SHP77 (cell line): ENCODE results near the gene FCRLA.

Experiments used
- DNase-seq, 2 experiments: peaks; one replicate each; lab custom pipeline; 2025; lab: John Stamatoyannopoulos, UW

Gene FCRLA

DNA sequence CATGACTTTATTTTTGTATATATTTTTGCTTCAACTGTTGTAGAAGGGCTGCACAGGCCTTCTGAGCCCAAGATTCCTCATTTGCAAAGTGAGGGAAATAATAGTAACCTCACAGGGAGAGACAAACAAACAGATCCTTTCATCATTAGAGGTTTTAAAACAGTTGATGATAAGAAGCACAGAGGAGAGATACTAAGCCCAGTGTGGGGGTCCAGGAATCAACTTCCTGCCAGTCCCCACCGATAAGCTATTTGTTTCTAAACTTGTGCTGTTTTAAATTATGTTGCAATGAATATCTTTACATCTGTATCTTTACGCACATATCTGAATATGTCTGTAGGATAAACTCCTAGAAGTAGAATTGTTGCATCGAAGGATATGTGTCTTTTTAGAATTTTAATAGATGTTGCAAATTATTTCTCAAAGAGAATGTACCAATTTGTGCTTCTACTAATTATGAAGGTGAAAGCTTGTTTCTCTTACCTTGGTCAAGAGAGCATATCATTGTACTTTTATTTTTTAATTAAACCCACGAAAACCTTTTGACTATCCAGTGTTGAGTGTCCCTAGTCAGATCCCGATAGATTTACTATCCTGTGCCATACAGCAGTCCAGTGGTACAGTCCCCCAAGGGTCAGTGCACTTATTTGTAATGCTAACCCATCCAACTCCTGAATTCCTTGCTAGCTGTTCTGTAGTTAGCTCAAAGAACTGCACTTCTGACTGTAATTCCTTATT, 25.1 kb downstream of the FCRLA start:
- DNase-seq, result no peak

DNA sequence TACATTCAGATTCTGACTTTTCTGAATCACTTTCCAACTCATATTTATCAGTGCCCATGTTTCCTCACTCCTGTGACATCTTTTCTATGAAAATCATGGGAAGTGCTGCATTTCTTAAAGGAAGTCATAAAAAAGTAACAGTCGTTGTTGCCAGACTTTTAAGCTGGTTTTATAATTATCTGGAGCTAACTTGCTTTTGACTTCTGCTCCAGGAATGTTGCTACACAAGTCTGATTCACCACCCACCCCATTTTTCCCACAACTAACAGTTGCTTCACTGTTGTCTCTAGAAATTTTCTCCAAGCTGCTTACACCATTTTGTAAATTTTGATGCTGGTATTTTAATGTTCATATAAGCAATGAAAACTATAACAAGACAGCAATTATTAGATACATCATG, 26.5 kb downstream of the FCRLA start:
- no peak for DNase-seq

DNA sequence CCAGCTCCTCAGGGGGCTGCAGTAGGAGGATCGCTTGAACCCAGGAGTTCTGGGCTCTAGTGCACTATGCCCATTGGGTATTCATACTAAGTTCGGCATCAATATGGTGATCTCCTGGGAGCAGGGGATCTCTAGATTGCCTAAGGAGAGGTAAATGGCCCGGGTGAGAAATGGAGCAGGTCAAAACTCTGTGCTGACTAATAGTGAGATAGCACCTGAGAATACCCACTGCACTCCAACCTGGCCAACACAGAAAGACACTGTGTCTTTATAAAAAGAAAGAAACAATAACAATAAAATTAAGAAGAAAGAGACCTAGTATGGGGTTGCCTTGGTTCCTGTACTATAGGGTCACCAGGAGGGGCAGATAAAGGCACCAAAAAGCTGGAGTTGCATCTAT, 28.8 kb downstream of the FCRLA start:
- DNase-seq, result no peak

DNA sequence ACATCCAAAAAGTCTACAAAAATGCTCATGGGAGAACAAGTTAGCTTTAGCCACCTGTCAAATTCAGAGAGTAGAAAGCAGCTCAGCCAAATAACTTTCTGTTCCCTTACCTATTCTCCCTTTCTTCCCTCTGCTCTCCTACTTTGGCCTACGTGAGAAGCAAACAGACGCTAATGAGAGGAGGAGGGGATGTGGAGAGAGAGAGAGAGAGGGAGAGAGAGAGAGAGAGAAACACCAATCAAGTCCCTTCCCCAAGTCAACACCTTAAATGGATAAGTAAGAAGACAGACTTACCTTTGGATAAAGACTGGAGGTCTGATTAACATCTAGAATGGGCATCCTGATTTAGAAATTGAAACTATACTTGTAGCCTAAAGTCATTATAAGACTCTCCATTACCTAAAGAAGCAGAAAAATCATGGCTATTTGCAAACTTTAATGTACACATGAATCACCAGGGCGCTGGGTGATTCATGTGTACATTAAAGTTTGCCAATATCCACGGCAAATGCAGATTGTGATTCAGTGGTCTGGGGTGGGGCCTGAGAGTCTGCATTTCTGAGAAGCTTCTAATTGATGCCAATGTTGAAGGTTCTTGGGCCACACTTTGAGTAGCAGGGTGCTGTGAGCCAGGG, 29.4 kb downstream of the FCRLA start:
- no peak for DNase-seq

DNA sequence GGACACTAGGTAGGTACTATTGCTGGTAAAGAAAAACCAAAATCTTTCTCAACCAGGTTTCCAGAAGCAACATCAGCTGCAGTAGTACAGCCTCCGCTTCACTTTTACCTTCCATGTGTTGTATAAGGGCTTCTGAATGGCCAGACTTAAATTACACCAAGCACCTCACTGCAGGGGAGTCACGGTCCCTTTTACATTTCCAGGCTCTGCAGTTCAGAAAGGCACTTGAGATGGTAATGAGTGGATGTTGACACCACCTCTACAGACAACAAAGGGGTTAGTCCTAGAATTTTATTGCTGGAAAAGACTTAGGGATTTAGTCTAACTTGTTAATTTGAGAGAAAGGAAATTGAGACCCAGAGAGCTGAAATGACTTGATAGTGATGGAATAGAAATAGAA, 30.6 kb downstream of the FCRLA start:
- no peak for DNase-seq

DNA sequence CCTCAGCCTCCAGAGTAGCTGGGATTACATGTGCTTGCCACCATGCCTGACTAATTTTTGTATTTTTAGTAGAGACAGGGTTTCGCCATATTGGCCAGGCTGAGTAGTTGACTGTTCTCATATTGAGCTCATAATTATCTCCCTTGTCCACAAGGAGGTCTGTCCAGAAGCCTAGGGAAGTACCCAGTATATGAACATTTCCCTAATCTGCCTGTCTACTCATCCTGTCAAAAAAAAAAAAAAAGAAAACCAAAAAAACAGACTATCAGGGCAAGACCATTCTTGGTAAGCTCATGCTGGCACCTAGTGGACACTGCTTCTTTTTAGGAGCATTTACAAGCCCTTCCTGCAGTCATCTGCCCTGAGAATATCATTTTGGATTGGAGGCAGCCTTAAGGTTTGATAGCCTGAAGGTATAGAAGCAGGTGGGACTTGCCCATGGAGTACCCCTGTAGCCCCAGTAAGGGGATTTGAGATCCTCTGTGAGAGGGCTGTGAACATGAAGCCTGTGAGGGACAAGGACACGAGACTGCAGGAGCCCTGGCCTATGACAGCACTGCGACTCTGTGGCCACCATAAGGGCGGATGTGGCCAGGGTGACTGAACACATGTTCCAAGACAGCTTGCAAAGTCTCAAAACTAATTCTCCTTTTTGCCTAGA, 31.7 kb downstream of the FCRLA start:
- DNase-seq, result peak; percentile 22 to 32

DNA sequence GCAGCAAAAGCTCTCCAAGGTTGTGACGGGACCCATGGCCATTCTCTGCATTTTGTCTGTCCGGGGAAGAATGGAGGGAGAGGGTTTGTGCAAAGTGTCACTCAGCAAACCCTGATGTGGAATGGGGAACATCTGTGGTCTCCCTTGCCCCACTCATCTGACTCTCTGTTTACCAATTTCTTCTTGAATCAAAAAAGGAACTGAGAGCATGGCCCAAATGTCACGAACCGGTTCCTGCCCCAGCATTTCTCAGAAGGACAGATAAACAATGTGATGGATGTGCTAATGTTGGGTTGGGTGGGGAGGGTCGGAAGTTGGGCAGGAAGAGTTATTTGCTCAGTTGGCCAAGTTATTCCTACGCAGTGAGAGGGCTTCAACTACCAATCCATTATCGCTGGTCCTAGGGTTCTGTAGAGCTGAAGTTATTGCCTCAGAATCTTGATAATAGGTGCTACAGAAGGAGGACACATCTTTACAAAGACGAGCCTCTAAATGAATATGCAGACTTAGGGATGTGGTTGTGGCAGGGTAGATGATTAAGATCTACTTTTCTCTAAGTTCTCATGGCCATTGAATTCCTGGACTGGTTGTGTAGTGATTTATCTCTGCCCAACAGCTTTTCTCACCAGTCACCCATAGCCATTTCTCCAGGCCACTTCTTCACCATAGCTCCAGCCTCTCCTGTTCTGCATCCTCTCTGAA, 33.0 kb downstream of the FCRLA start:
- DNase-seq, result no peak

DNA sequence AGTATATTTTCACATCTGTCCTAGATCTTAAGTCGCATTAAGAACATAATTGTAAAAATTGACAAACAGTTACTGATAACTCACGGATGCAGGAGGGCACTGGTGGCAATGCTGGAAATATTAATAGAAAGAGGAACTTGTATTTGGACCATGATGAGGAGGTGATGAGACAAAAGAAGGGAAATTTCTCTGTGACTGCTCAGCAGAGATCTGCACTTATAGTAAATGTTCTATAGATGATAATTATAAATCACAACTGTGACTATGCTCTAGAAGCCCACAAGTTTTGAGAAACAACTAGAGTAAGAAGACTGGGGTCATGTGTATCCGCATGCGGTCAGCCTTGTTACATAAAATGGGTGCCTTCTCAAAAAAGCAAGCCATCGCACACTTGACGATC, 33.9 kb downstream of the FCRLA start:
- DNase-seq, result no peak

DNA sequence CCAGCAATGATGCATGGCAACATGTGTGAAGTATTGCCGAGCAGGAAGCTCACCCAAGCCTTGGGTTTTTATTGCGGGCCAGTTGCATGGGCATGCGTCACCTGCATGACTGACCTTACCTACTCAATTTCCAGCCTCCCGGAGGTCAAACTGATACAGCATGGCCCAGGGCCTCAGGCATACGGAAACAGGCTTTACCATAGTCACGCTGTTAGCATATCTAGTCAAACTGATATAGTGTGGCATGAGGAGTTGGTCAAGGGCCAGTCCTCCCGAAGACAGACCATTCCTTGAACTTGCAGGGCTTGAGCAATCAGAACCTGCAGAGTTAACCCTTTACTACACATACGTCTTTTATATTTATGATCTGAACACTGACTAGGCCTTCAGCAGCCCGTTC, 36.2 kb downstream of the FCRLA start:
- DNase-seq, result no peak

DNA sequence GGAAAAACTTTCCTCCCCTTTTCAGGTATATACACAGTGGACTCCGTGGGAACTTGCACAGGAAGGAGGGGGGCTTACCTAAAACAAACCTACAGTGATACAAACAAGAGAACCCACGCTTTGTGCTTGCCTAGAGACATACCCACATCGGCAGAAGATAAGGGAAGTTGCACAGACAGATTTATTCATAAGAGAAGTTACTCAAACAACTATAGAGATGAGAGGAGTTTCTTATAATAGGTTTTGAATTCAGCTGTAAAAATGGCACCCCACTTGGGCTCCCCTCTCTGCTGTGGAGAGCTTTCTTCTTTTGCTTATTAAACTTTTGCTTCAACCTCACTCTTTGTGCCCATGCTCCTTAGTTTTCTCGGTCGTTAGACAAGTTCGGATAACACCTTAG, 40.8 kb downstream of the FCRLA start:
- no peak for DNase-seq

DNA sequence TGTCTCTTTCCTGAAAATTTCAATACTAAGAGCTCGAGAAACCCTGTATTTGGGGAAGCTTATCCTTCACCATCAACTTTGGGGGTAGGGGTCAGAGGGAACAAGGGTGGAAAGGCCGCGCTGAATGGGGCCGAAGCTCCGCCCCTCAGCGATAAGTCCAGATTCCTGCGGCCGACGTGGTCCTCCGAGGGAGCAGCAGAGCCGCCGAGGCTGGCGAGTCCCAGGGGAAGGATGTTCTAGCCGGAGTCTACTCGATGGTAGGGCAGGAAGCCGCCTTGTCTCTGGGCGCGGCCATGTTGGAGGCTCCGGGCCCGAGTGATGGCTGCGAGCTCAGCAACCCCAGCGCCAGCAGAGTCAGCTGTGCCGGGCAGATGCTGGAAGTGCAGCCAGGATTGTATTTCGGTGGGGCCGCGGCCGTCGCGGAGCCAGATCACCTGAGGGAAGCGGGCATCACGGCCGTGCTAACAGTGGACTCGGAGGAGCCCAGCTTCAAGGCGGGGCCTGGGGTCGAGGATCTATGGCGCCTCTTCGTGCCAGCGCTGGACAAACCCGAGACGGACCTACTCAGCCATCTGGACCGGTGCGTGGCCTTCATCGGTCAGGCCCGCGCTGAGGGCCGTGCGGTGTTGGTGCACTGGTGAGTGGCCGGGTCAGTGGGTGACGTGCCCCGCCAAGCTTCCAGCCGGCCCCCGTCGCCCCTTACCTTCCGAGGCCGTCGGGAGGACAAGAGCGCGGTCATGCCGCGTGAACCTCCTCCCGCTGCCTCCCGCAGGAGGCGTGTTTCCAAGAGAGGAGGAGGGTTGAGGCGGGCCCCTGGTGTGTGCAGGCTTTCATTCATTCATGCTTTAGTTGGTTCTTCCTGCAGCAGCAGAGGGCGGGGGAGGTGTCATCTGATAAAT, 42.7 kb downstream of the FCRLA start, which contains the start of gene DUSP12:
DUSP12 (plus strand) TSS at position 278 of the 899 bp plus-strand sequence; CDS start at position 294, 16 bp downstream.
- peak; percentile 96 to 98 for DNase-seq

DNA sequence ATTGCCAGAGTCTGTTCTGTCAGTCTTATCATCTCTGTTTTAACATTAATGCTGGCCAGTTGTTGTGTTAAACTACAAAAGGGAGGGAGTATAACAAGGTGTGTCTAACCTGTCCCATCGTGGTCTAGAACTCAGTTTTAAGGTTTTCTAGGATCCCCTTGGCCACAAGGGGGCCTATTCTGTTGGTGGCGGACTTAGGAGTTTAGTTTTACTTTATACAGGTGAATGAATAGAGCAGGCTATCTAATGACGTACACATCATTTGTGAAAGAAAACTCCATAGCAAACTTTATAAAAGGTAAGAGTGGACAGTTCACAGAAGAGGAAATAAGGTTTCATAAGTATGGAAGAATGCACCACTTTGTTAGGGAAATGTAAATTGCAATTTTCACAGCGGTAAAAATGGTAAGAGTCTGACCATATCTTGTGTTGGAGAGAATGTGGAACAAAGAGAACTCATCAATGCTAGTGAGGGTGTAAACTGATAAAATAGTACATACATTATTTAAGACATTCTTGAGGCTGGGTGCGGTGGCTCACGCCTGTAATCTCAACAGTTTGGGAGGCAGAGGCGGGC, 56.6 kb downstream of the FCRLA start:
- peak; percentile 13 to 44 for DNase-seq
